ENCODE results near the gene SPATA2L. TPM values are rescaled to one million over a fixed set of nuclear protein-coding genes. Genes with fewer than 3 reads are reported as not detected.

The SPATA2L gene
- polyA plus RNA-seq, 1 of the 3 experiments (the other 2 are of a cell fraction) = 8.6 TPM

GRCh38 chr16:89712274-89712781, 10.8 kb upstream of the SPATA2L start:
- CTCF ChIA-PET = interaction anchor here (4.6 kb wide), 1 partner anchor 12 kb away, joined by 28 read pairs; the partner anchor contains the start of gene SPATA2L
- H3K9ac ChIP-seq = peak overlapping the region; percentile 75
- H3K27ac ChIP-seq (ENCODE audit: low read depth in 2 of 2, low read length in 1 of 2) = peak overlapping the region; percentile 12 to 51; a peak in 2 of 4 replicates
- no peak for TF ChIP-seq NRF1 (IDR thresholded peaks at IDR 0.05; ENCODE audit: low read depth, low read length)
- TF ChIP-seq EP300 (IDR thresholded peaks at IDR 0.05; ENCODE audit: borderline replicate concordance in 1 of 2, low read depth in 1 of 2, low read length in 1 of 2) = no peak
- TF ChIP-seq ZBTB33 (IDR thresholded peaks at IDR 0.05; ENCODE audit: borderline replicate concordance, low read depth) = no peak
- H3K36me3 ChIP-seq (replicated peaks in 1 of 2; ENCODE audit: control insufficient read depth in 1 of 2, insufficient read depth in 2 of 2, low read length in 1 of 2) = peaks cover 0 to 4% of the 10 kb centered on the region in 2 experiments
- no peaks in the 10 kb centered on the region for H3K9me2 ChIP-seq
- peaks cover 20% of the 10 kb centered on the region for H3K79me2 ChIP-seq (ENCODE audit: insufficient read depth)
- peak overlapping the region; percentile 90 for H3K4me2 ChIP-seq
- H3K27me3 ChIP-seq (ENCODE audit: insufficient read depth) = no peaks in the 10 kb centered on the region
- H3K4me1 ChIP-seq (ENCODE audit: control insufficient read depth in 1 of 2, insufficient read depth in 2 of 2, low read depth in 1 of 2, low read length in 1 of 2) = no peaks in the 10 kb centered on the region; a peak in 1 of 4 replicates
- H3K4me3 ChIP-seq (ENCODE audit: low read depth in 2 of 2, low read length in 1 of 2) = peak overlapping the region; percentile 67 to 69
- H4K20me1 ChIP-seq (ENCODE audit: insufficient read depth) = no peaks in the 10 kb centered on the region
- POLR2A ChIA-PET = interaction anchor here (0.7 to 2.3 kb wide), 4 partner anchors 9 to 161 kb away, joined by 3 to 7 read pairs (median 6); partner anchors contain the start of gene TCF25
- H3F3A ChIP-seq (replicated peaks; ENCODE audit: insufficient read depth) = peaks cover 6% of the 10 kb centered on the region
- H3K9me3 ChIP-seq = no peaks in the 10 kb centered on the region
- H2AFZ ChIP-seq (ENCODE audit: low read depth) = no peak overlapping the region
- peak; percentile 58 for DNase-seq
- 10% methylated on average over 12 of the region's 22 CpGs for WGBS (ENCODE audit: low lambda C conversion rate)

GRCh38 chr16:89711601-89712273, 10.2 kb upstream of the SPATA2L start:
- ChIA-PET POLR2A (interaction anchor here (1.3 to 2.3 kb wide), 3 partner anchors 9 to 162 kb away, joined by 3 to 7 read pairs (median 6); partner anchors contain the start of gene TCF25), CTCF (interaction anchor here (1.7 to 4.6 kb wide), 2 partner anchors 8 to 11 kb away, joined by 6 to 28 read pairs; partner anchors contain the start of genes SPATA2L and VPS9D1)
- Histone ChIP-seq H3F3A (replicated peaks; ENCODE audit: insufficient read depth) (peaks cover 6% of the 10 kb centered on the region), H3K36me3 (replicated peaks in 1 of 2; ENCODE audit: control insufficient read depth in 1 of 2, insufficient read depth in 2 of 2, low read length in 1 of 2) (peaks cover 0 to 4% of the 10 kb centered on the region in 2 experiments), H3K79me2 (ENCODE audit: insufficient read depth) (peaks cover 20% of the 10 kb centered on the region), H3K9ac (peak overlapping the region; percentile 75), H3K4me3 (ENCODE audit: low read depth in 2 of 2, low read length in 1 of 2) (peak overlapping the region; percentile 67 to 69), H3K4me1 (ENCODE audit: control insufficient read depth in 1 of 2, insufficient read depth in 2 of 2, low read depth in 1 of 2, low read length in 1 of 2) (no peaks in the 10 kb centered on the region; a peak in 1 of 4 replicates), H3K9me3 (no peaks in the 10 kb centered on the region), H3K27ac (ENCODE audit: low read depth in 2 of 2, low read length in 1 of 2) (peak overlapping the region; percentile 12 to 51; a peak in 3 of 4 replicates), H3K9me2 (no peaks in the 10 kb centered on the region), H2AFZ (ENCODE audit: low read depth) (no peak overlapping the region), H3K27me3 (ENCODE audit: insufficient read depth) (no peaks in the 10 kb centered on the region), H3K4me2 (peak overlapping the region; percentile 90), H4K20me1 (ENCODE audit: insufficient read depth) (no peaks in the 10 kb centered on the region)
- TF ChIP-seq POLR2AphosphoS5 (IDR thresholded peaks at IDR 0.05; ENCODE audit: low read depth, low read length) = peak; percentile 80; the same call in 1 of the 2 replicates
- TF ChIP-seq YY1 (IDR thresholded peaks at IDR 0.05; ENCODE audit: low read depth) = peak; percentile 55; the same call in 1 of the 2 replicates
- peak; percentile 56; the same call in 1 of the 2 replicates for TF ChIP-seq SIN3A (IDR thresholded peaks at IDR 0.05; ENCODE audit: borderline replicate concordance, low read depth, low read length)
- TF ChIP-seq FOSL2 (IDR thresholded peaks at IDR 0.05; ENCODE audit: borderline replicate concordance, low read depth) = no peak
- peak; percentile 86 for TF ChIP-seq MAX (IDR thresholded peaks at IDR 0.05; ENCODE audit: low read depth)
- TF ChIP-seq GABPA (IDR thresholded peaks at IDR 0.05; ENCODE audit: low read depth) = no peak
- peak; percentile 96 for TF ChIP-seq MXI1 (IDR thresholded peaks at IDR 0.05; ENCODE audit: low read depth, low read length)
- DNase-seq = peak; percentile 100
- 4% methylated on average over 20 of the region's 48 CpGs for WGBS (ENCODE audit: low lambda C conversion rate)

Data from SK-N-SH (cell line).